Esophagus (tissue), 2 donors: ENCODE data around the gene PTPRM. TPM values are rescaled to one million over a fixed set of nuclear protein-coding genes. Genes with fewer than 3 reads are reported as not detected.

Source experiments
- H3K27ac ChIP-seq, 2 donors: one replicate each; pipeline ENCODE4 v1.5.1; 2013; ENCODE audit warnings: low read depth in 2 of 2, mild to moderate bottlenecking in 2 of 2, inconsistent platforms in 1 of 2, low read length in 1 of 2, moderate library complexity in 1 of 2
- H3K27me3 ChIP-seq, 2 donors: one replicate each; pipeline ENCODE4 v1.6.1; 2013; ENCODE audit warnings: low read length in 2 of 2, control low read depth in 1 of 2, mild to moderate bottlenecking in 1 of 2; ENCODE audit not compliant: insufficient read depth in 2 of 2, control insufficient read depth in 1 of 2
- H3K36me3 ChIP-seq, 2 donors: one replicate each; pipeline ENCODE4 v1.6.1; 2013; ENCODE audit warnings: low read length in 1 of 2; ENCODE audit not compliant: control insufficient read depth in 2 of 2, insufficient read depth in 2 of 2
- H3K4me1 ChIP-seq, 2 donors: one replicate each; pipeline ENCODE4 v1.6.1; 2013; ENCODE audit warnings: low read length in 1 of 2; ENCODE audit not compliant: control insufficient read depth in 2 of 2, insufficient read depth in 2 of 2
- H3K4me3 ChIP-seq, 2 donors: one replicate each; pipeline ENCODE4 v1.5.1; 2013; ENCODE audit warnings: low read length in 2 of 2, mild to moderate bottlenecking in 2 of 2, low read depth in 1 of 2, moderate library complexity in 1 of 2
- H3K9me3 ChIP-seq, 2 donors: one replicate each; pipeline ENCODE4 v1.6.1; 2013; ENCODE audit warnings: mild to moderate bottlenecking in 2 of 2, low read depth in 1 of 2, low read length in 1 of 2, moderate library complexity in 1 of 2; ENCODE audit not compliant: control insufficient read depth in 2 of 2, insufficient read depth in 1 of 2
- WGBS, 2 donors: extraction: QIAGEN DNeasy Blood & Tissue Kit; methylation state at CpG; one replicate each; pipeline ENCODE4 v1.1.7; 2013; 5-methylcytosine and 5-hydroxymethylcytosine counted together
- polyA plus RNA-seq, 2 donors: library from polyadenylated mRNA; stranded (reverse); fragments of 200-250 nt; gene quantifications; one replicate each; pipeline ENCODE4 v1.2.3, GENCODE V29; 2013
- donor health status: healthy with polysubstance abuse.
- donor health status: Bipolar disorder and iron deficiency.

Gene PTPRM
- polyA plus RNA-seq, 2 donors: 6.3 to 10.4 TPM

DNA sequence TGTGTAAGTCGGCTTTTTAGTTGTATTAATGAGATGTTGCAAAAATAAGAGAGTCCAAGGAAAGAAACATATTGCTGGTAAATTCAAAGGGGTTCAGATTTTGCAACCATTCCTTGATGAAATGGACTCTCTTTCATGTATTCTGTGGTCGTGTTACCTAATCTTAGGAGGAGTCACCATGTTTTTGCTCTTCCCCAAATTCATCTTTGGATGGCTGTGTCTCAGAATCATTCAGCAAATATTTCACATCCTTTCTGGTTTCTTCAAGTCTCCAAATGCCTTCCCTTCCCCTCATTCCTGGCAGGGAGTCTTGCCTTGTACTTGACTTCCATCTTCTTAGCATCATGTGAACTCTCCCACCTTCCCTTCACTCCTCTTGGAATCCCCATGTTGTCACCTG, 66.1 kb downstream of the PTPRM start:
- Histone ChIP-seq H3K9me3 (no peaks in the 10 kb centered on the region), H3K4me3 (no peak overlapping the region), H3K36me3 (peaks cover 0 to 2% of the 10 kb centered on the region in 2 donors), H3K27me3 (no peaks in the 10 kb centered on the region), H3K27ac (no peak overlapping the region), H3K4me1 (no peaks in the 10 kb centered on the region)
- 61 to 69% methylated on average over 2 of the region's 2 CpGs for WGBS, 2 donors

DNA sequence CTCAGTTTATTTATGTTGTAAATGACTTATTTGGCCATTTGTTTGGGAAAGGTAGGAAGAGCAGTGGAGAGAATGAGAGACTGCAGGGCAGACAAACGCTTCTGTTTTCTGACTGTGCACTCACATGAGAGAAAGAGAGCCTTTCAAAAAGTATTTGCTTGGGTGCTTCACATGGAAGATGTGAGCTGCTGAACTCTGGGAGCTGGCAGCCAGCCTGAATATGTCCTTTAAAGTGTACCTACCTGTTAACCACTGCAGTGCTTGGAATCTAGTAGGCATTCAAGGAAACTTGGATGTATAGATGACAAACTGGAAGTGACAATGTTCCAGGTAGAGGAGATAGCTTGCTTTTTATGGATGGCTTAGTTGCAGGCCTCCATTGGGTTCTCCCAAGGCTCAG, 68.8 kb downstream of the PTPRM start:
- WGBS, 2 donors: 87 to 90% methylated on average over 1 of the region's 1 CpG
- H3K9me3 ChIP-seq: no peaks in the 10 kb centered on the region

DNA sequence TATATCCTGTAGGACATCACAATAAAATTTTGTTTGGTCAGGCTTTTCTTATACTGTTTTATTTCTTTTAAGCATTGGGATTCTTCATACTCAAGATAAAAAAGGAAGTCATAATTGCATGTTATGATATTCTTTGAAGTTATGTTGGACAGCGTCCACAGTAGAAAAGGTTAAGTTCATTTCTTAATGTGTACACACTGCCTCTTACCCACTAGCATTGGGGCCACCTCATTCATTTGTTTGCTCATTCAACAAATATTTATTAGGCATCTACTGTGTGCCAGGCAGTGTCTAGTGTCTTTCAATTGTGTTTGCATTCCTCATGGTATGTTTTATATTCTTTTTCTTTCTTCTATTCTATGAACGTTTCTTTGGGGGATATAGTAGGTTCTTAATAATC, 70.2 kb downstream of the PTPRM start:
- 42 to 49% methylated on average over 2 of the region's 2 CpGs for WGBS, 2 donors
- no peaks in the 10 kb centered on the region for H3K27me3 ChIP-seq
- no peak overlapping the region for H3K27ac ChIP-seq
- H3K36me3 ChIP-seq: no peaks in the 10 kb centered on the region
- no peaks in the 10 kb centered on the region for H3K4me1 ChIP-seq
- H3K4me3 ChIP-seq: no peak overlapping the region
- no peaks in the 10 kb centered on the region for H3K9me3 ChIP-seq

More for the DNA sequence above, 68.8 kb downstream of the PTPRM start:
- no peak overlapping the region for H3K27ac ChIP-seq
- H3K27me3 ChIP-seq: no peaks in the 10 kb centered on the region
- no peaks in the 10 kb centered on the region for H3K4me1 ChIP-seq
- H3K36me3 ChIP-seq: no peaks in the 10 kb centered on the region
- H3K4me3 ChIP-seq: no peak overlapping the region

DNA sequence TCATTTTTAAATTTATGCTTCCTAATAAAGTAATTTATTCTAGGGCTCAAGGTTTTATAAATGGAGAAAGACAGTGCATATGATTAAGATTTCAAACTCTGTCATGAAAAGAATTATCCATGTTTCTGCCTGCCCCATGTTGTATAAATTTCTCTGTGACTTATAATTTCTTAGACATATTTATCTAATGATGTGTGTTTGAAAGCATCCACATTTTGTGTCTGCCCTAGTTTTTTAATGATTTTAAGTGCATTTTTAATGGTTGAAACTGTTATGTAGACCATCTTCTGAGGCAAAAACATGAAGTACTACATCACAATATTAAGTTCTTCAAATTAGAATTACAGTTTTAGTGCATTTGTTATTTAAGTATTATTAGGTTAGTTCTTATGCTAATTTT, 71.2 kb downstream of the PTPRM start:
- Histone ChIP-seq H3K9me3 (no peaks in the 10 kb centered on the region), H3K4me3 (no peak overlapping the region), H3K4me1 (no peaks in the 10 kb centered on the region), H3K27ac (no peak overlapping the region), H3K27me3 (no peaks in the 10 kb centered on the region), H3K36me3 (no peaks in the 10 kb centered on the region)

DNA sequence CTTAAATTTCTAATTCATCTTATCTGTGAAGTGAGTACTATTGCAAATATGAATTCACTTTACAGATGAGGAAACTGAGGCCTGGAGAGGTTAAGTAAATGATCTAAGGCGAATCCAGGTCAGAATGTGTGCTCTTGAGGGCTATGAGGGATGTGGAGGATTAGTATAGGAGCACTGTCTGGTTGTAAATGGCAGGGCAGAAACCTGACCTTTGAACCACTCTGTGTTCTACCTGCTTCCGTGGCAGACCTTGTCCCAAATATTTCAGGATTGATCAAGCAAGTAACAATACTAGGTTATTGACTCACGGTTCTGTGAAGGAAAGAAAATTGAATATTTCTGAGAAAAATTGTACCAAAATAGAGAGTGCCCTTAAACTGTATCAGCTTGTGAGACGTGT, 74.7 kb downstream of the PTPRM start:
- Histone ChIP-seq H3K27me3 (no peaks in the 10 kb centered on the region), H3K4me1 (no peaks in the 10 kb centered on the region), H3K4me3 (no peak overlapping the region), H3K27ac (no peak overlapping the region), H3K9me3 (no peaks in the 10 kb centered on the region), H3K36me3 (no peaks in the 10 kb centered on the region)
- 81 to 82% methylated on average over 4 of the region's 4 CpGs for WGBS, 2 donors

DNA sequence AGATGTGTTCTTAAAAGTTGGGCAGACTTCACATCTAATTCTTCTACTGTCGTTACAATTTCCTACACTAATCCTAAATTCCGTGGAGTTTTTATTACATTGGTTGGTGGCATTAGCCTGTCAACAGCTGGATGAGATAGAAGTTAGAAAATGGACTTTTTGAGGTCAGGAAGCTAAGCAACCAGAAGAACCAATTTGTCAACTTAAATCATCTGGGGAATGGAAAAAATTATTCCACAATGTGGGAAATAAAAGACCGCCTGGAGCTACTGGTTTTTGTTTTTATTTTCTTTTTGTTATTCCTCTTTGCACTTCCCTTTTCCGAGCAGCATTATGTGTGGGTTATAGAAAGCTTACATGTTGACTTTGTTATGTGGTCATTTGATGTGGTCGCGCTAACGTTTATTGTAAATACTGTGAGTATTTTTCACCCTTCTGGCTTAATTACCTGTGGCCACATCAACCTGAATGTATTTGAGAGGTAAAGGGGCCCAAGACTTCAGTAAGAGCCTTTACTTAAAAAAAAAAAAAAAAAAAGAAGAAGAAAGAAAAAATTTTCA, 75.3 kb downstream of the PTPRM start:
- Histone ChIP-seq H3K36me3 (no peaks in the 10 kb centered on the region), H3K9me3 (no peaks in the 10 kb centered on the region), H3K27ac (no peak overlapping the region), H3K4me3 (no peak overlapping the region), H3K4me1 (no peaks in the 10 kb centered on the region), H3K27me3 (no peaks in the 10 kb centered on the region)
- WGBS, 2 donors: 77 to 78% methylated on average over 7 of the region's 7 CpGs

DNA sequence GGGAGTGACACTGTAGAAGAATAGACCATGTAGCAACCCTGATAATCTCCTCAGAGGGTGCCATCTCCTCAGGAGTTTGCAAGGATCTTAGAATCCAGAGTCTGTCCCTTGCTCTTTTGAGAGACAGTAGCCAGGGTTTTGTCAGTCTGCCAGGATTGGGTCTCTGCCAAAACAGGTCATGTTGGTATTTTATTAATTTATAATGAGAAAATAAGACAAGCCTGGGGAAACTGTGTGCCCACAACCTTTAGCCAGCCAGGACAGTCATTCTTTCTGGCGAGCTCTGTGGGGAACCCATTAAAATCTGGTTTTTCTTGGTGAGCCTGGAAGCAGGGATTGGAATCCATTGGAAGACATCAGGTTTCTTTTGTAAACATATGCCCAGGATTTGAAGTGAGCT, 78.6 kb downstream of the PTPRM start:
- no peaks in the 10 kb centered on the region for H3K36me3 ChIP-seq
- no peaks in the 10 kb centered on the region for H3K9me3 ChIP-seq
- no peaks in the 10 kb centered on the region for H3K27me3 ChIP-seq
- H3K27ac ChIP-seq: no peak overlapping the region
- no peak overlapping the region for H3K4me3 ChIP-seq
- WGBS, 2 donors: 33 to 55% methylated on average over 1 of the region's 1 CpG
- H3K4me1 ChIP-seq: no peaks in the 10 kb centered on the region

DNA sequence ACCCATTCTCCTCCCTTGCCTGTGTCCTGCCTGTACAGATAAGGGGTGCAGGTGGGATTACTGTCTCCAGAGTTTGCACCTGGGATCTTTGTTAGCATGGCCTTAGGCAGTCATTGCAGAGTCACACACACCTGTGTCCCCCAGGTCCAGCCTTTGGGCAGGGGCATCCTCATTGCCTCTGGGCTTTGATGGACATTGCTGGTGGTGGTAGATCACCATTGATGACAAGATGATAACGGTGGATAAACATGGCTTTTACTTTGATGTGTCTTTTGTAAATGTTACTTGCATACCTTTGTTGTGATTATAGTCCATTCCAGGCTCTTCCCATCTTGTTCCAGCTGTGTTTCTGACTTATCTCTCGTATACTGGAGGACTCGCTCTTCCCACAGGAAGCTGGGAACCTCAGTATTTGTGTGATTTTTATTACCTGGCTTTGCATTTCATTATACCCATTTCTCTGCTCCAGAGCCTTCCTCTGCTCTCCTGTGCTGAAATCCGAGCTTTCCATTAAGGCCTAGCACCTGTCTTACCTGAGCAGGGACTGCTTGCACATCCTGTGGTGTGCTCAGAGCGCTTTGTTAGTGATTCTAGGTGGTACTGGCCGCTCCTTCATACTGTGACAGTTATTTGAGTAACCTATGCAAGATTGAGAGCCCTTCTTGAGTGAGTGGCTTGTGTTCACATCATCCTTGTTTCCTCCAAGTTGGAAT, 79.2 kb downstream of the PTPRM start:
- no peaks in the 10 kb centered on the region for H3K36me3 ChIP-seq
- 75 to 83% methylated on average over 6 of the region's 6 CpGs for WGBS, 2 donors

DNA sequence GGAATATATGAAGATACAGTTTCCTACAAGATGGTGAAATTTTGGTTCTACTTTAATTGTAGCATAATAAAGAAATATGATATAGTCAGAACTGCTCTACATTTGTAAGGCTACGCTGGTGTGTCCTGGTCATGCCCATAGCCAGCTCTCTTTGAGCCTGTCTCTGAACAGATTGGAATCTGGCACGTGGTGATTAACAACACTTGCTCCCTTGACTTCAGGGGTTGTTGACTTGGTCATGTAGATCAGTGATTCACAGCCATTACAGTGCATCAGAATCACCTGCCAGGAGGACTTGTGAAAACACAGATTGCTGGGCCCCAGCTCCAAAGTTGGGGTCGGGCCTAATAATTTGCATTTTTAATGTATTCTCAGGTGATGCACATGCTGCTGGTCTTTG, 80.4 kb downstream of the PTPRM start:
- no peaks in the 10 kb centered on the region for H3K4me1 ChIP-seq
- no peaks in the 10 kb centered on the region for H3K36me3 ChIP-seq
- no peak overlapping the region for H3K27ac ChIP-seq
- no peaks in the 10 kb centered on the region for H3K27me3 ChIP-seq
- WGBS, 2 donors: 80 to 83% methylated on average over 3 of the region's 3 CpGs
- H3K4me3 ChIP-seq: no peak overlapping the region
- no peaks in the 10 kb centered on the region for H3K9me3 ChIP-seq

More for the DNA sequence above, 79.2 kb downstream of the PTPRM start:
- H3K4me1 ChIP-seq: no peaks in the 10 kb centered on the region
- H3K27ac ChIP-seq: no peak overlapping the region
- H3K4me3 ChIP-seq: no peak overlapping the region
- H3K9me3 ChIP-seq: no peaks in the 10 kb centered on the region
- H3K27me3 ChIP-seq: no peaks in the 10 kb centered on the region

DNA sequence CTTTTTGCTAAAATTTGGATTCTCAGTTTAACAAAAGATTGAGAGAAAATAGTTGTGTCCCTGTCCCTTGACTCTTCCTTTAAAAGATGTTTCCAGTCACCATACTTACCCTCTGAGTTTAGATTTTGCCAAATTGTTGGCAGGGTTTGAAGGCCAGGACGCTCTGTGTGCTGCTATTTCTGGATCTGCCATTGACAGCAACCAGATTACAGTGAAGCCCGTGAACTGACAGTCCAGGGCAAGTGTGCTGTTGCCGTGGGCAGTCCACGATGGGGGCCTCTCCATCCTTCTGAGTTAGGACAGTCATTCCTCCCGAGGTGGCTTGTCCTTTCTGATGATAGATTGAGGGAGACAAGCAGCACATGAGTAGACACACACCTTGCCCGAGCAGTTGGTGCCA, 89.9 kb downstream of the PTPRM start:
- Histone ChIP-seq H3K4me1 (no peaks in the 10 kb centered on the region), H3K27ac (no peak overlapping the region), H3K4me3 (no peak overlapping the region), H3K27me3 (no peaks in the 10 kb centered on the region), H3K36me3 (no peaks in the 10 kb centered on the region), H3K9me3 (no peaks in the 10 kb centered on the region)
- WGBS, 2 donors: 72 to 80% methylated on average over 6 of the region's 6 CpGs
